Measurements from ENCODE around the gene TJP3. TPM values are rescaled to one million over a fixed set of nuclear protein-coding genes. Genes with fewer than 3 reads are reported as not detected.

Gene TJP3
- total and polyA plus RNA-seq, 9 donors, result 0.18 to 24.4 (median 2.8) TPM; not detected in 2

DNA sequence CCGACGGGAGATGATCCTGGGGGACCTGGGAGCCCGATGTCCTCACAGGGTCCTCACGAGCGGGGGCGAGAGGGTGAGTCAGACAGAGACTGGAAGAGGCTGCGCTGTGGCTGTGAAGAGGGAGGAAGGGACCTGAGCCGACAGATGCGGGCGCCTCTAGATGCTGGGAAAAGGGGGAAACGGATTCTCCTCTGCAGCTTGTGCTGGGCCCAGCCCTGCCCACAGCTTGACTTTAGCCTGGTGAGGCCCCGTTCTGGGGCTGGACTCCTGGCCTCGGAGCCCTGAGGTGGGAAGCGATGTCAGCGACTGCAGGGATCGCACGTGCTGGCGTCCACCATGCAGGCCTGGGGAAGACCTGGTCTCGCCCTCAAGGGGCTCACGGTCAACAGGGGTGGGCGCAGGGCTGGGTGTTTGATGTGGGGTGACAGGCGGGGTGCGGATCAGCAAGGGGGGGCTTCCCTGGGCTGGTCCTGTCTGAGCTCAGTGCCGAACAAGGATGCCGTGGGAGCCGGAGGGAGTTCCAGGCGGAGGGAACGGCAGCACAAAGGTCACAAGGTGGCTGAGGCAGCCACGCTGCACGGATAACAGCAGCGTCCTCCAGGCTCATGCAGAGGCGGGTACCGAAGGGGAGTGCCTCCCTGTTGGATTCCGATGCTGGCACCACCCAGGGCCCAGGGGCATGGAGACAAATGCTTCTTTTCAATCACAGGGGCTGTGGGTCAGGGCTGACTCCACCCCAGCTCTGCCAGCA, 39.7 kb upstream of the TJP3 start:
- intact Hi-C loops (cut with DNase I), result loop anchor here in 2 of 4 donors (5.0 to 10.0 kb wide), 2 partner anchors 34 to 536 kb away; partner anchors contain the start of gene PIP5K1C (in 1 of the 2)
- Histone ChIP-seq H3K27ac (peak overlapping the region; percentile 90 to 99), H3K9me3 (no peaks in the 10 kb centered on the region), H3K4me3 (no peak overlapping the region), H3K36me3 (no peaks in the 10 kb centered on the region), H3K27me3 (no peaks in the 10 kb centered on the region), H3K4me1 (ENCODE audit: insufficient read depth) (peaks cover 18% of the 10 kb centered on the region)
- 63 to 72% (median 67%) methylated on average over 34 of the region's 34 CpGs for WGBS, 3 donors
- no peak for TF ChIP-seq POLR2A (IDR thresholded peaks at IDR 0.05)
- no peak for TF ChIP-seq CTCF (IDR thresholded peaks at IDR 0.05)
- TF ChIP-seq EP300 (IDR thresholded peaks at IDR 0.05), result no peak
- DNase-seq, result no peak

- intact Hi-C loops (cut with DNase I), result loop anchor here in 2 of 4 donors (5.0 to 10.0 kb wide), 2 partner anchors 33 to 535 kb away; partner anchors contain the start of gene PIP5K1C (in 1 of the 2)
- Histone ChIP-seq H3K27ac (peak overlapping the region; percentile 90 to 99), H3K4me1 (ENCODE audit: insufficient read depth) (peaks cover 18% of the 10 kb centered on the region), H3K36me3 (no peaks in the 10 kb centered on the region), H3K4me3 (peak overlapping the region; percentile 14), H3K9me3 (no peaks in the 10 kb centered on the region), H3K27me3 (no peaks in the 10 kb centered on the region)
- WGBS, 3 donors, result 70 to 84% (median 79%) methylated on average over 39 of the region's 39 CpGs
- TF ChIP-seq POLR2A (IDR thresholded peaks at IDR 0.05) (no peak), EP300 (IDR thresholded peaks at IDR 0.05) (no peak), CTCF (IDR thresholded peaks at IDR 0.05) (no peak)
- DNase-seq, result peak in 1 of 5 donors; percentile 61
These were observed 38.9 kb upstream of the TJP3 start for GRCh38 chr19:3669082-3669946.

DNA sequence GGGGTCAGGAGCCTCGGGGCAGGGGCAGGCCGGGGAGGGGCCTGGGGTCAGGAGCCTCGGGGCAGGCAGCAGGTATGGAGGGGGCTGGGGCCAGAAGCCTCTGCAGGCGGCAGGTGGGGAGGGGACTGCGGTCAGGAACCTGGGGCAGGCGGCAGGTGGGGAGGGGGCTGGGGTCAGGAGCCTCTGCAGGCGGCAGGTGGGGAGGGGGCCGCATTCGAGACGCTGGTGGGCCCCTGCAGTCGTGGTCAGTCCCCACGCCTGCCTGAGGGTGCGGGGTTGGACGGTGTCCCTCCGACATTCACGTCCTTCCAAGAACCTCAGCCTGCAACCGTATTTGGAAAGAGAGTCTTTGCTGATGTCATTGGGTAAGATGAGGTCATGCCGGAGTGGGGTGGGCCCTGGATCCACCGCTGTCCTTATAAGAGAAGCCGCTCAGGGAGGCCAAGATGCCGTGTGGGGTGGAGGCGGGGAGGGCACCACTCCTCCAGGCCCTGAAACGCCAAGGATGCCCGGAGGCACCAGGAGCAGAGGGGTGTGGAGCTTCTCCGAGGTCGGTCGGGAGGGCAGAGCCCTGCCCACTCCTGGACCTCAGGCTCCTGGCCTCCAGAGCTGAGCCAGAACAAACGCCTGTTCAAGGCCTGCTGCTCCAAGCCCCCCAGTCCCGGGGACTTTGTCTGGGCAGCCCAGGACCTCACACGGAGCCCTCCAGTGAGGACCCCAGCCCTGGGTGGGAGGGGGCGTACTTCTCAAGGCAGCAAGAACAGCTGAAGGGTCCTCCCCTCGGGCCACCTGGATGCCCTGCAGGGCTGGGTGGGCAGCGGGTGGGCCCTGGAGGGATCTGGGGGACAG, 38.0 kb upstream of the TJP3 start:
- H3K36me3 ChIP-seq, result no peaks in the 10 kb centered on the region
- TF ChIP-seq CTCF (IDR thresholded peaks at IDR 0.05) (no peak), POLR2A (IDR thresholded peaks at IDR 0.05) (peak; percentile 80), EP300 (IDR thresholded peaks at IDR 0.05) (peak; percentile 57)
- peak; percentile 83 to 90 (median 84) for DNase-seq
- peaks cover 18% of the 10 kb centered on the region for H3K4me1 ChIP-seq (ENCODE audit: insufficient read depth)
- peak overlapping the region; percentile 37 for H3K4me3 ChIP-seq
- intact Hi-C loops (cut with DNase I), result loop anchor here in 2 of 4 donors (5.0 to 10.0 kb wide), 3 partner anchors 32 to 535 kb away; partner anchors contain the start of gene PIP5K1C (in 1 of the 2)
- H3K9me3 ChIP-seq, result no peaks in the 10 kb centered on the region
- H3K27ac ChIP-seq, result peak overlapping the region; percentile 90 to 99
- no peaks in the 10 kb centered on the region for H3K27me3 ChIP-seq
- 21 to 42% (median 35%) methylated on average over 33 of the region's 33 CpGs for WGBS, 3 donors
